ENCODE results near the gene APIP. TPM values are rescaled to one million over a fixed set of nuclear protein-coding genes. Genes with fewer than 3 reads are reported as not detected.

Gene APIP
- total RNA-seq, 1 experiment from 2014 or later = 31.3 TPM

DNA sequence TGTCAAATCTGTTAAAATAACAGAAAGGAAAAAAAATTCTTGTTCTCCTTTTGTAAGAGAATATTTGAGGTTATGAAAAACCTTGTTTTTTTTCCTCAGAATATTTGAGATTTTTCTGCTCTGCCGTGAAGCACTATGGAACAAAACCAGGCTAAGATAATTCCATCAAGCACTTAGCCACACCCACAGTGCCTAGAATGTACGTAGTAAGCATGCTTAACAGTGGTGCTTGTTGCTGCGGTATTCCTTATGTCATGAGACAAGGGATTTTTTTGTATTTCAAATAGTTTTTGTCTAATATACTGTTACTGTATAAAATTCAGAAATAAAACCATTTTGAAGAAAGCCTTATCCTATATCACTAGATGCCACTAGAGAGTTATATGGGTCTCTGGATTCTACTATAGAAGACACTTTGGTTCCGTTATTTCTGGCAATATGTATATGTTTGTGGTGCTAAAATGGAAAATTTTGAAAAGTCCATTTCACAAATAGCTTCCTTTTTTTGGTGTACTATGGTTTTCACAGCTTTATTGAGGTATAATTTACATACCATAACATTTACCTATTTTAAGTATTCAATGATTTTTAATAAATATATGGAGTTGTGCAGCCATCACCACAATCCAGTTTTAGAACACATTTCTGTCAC is 24.0 kb upstream of the APIP start:
- Histone ChIP-seq H2BK20ac (ENCODE audit: low read depth, low read length, poor library complexity, severe bottlenecking) (no peak overlapping the region), H3K79me1 (ENCODE audit: insufficient read depth, low read depth, low read length, poor library complexity, severe bottlenecking) (peaks cover 2% of the 10 kb centered on the region), H2AFZ (ENCODE audit: low read length) (no peak overlapping the region), H3K79me2 (ENCODE audit: insufficient read depth, low read length) (peaks cover 2% of the 10 kb centered on the region; the same call in 1 of the 2 replicates), H3K4ac (ENCODE audit: low read depth, low read length) (no peak overlapping the region), H3K4me2 (ENCODE audit: insufficient read depth, insufficient read length, low read length) (no peak overlapping the region), H3K18ac (ENCODE audit: insufficient read length, low read depth, low read length) (no peak overlapping the region), H4K20me1 (ENCODE audit: control insufficient read depth, insufficient read depth, insufficient read length) (no peaks in the 10 kb centered on the region), H3T11ph (ENCODE audit: low read length) (no peak overlapping the region), H3K27me3 (ENCODE audit: insufficient read depth, low read length) (no peaks in the 10 kb centered on the region), H2AK5ac (ENCODE audit: insufficient read length, low read length) (no peak overlapping the region), H3K56ac (ENCODE audit: insufficient read length, low read depth, low read length) (no peak overlapping the region), H3K14ac (ENCODE audit: insufficient read depth, low read length) (no peak overlapping the region), H3K9me3 (ENCODE audit: control insufficient read depth, low read depth, low read length) (no peaks in the 10 kb centered on the region), H4K5ac (ENCODE audit: insufficient read length, low read depth, low read length) (no peak overlapping the region), H2BK15ac (ENCODE audit: low read depth, low read length) (no peak overlapping the region), H2BK120ac (ENCODE audit: low read depth, low read length, poor library complexity, severe bottlenecking) (no peak overlapping the region), H3K9ac (ENCODE audit: extremely low read depth, insufficient read length, low read length) (no peak overlapping the region), H4K8ac (replicated peaks; ENCODE audit: insufficient read length, low read depth, low read length) (no peak overlapping the region), H3K23ac (ENCODE audit: insufficient read length, low read depth, low read length) (no peak overlapping the region), H3K4me1 (ENCODE audit: insufficient read depth, low read length) (no peaks in the 10 kb centered on the region), H3K23me2 (ENCODE audit: insufficient read length, low read depth, low read length, poor library complexity, severe bottlenecking) (no peaks in the 10 kb centered on the region), H3K27ac (ENCODE audit: insufficient read length, low read depth, low read length) (no peak overlapping the region), H2BK12ac (ENCODE audit: insufficient read length, low read depth, low read length) (no peak overlapping the region), H4K91ac (ENCODE audit: insufficient read length, low read depth, low read length) (no peak overlapping the region), H2BK5ac (ENCODE audit: insufficient read length, low read length) (no peak overlapping the region)
- Mint-ChIP-seq H3K9me3 (peaks cover 3 to 4% of the 10 kb centered on the region in 2 experiments; a peak in 4 of 5 replicates), H3K4me1 (peaks cover 4 to 9% of the 10 kb centered on the region in 2 experiments; a peak in 3 of 4 replicates), H3K36me3 (ENCODE audit: insufficient read depth in 1 of 3, low read depth in 3 of 3) (peaks cover 6 to 8% (median 6%) of the 10 kb centered on the region in 3 experiments), H3K27ac (no peak overlapping the region), H3K27me3 (ENCODE audit: low read depth) (no peaks in the 10 kb centered on the region), H3K4me3 (no peak overlapping the region)
- TF ChIP-seq, protein P1, sequence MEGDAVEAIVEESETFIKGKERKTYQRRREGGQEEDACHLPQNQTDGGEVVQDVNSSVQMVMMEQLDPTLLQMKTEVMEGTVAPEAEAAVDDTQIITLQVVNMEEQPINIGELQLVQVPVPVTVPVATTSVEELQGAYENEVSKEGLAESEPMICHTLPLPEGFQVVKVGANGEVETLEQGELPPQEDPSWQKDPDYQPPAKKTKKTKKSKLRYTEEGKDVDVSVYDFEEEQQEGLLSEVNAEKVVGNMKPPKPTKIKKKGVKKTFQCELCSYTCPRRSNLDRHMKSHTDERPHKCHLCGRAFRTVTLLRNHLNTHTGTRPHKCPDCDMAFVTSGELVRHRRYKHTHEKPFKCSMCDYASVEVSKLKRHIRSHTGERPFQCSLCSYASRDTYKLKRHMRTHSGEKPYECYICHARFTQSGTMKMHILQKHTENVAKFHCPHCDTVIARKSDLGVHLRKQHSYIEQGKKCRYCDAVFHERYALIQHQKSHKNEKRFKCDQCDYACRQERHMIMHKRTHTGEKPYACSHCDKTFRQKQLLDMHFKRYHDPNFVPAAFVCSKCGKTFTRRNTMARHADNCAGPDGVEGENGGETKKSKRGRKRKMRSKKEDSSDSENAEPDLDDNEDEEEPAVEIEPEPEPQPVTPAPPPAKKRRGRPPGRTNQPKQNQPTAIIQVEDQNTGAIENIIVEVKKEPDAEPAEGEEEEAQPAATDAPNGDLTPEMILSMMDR (conservative IDR thresholded peaks at IDR 0.05) = no peak
- no peak for DNase-seq
- no CpG with 5 or more reads among the region's 4 CpGs for WGBS (ENCODE audit: extremely low coverage, insufficient read length, low lambda C conversion rate)
